ENCODE data around the gene BTN3A1.

GRCh38 chr6:26415036-26415614, 13.1 kb downstream of the BTN3A1 start:
- TF ChIP-seq CTCF (IDR thresholded peaks at IDR 0.05), result no peak
- TF ChIP-seq POLR2A (IDR thresholded peaks at IDR 0.05; ENCODE audit: low read depth), result no peak
- TF ChIP-seq EP300 (IDR thresholded peaks at IDR 0.05), result no peak

Measured in esophagus muscularis mucosa (tissue), 4 donors.